OCI-LY3 (cell line): ENCODE data around the gene INPP5A.

Source experiments
- H2AFZ ChIP-seq: fragments of 200-600, 300-600 bp; shearing (Covaris generic); 2 replicates; pipeline ENCODE4 v1.6.0; 2014; ENCODE audit warnings: antibody characterized with exemption, low read depth, low read length
- H3K27ac ChIP-seq: fragments of 200-600, 300-600 bp; sonication (generic); 2 replicates; pipeline ENCODE4 v1.5.1; 2014; ENCODE audit warnings: mild to moderate bottlenecking, low read length, moderate library complexity, mixed read lengths
- H3K27me3 ChIP-seq: fragments of 200-600, 300-600 bp; sonication (generic); 2 replicates; pipeline ENCODE4 v1.6.1; 2014; ENCODE audit warnings: low read depth, low read length, mixed read lengths
- H3K36me3 ChIP-seq: fragments of 200-600, 300-600 bp; sonication (generic); replicated peaks from 2 replicates; pipeline ENCODE3; 2014; ENCODE audit warnings: low read depth, low read length, mixed read lengths
- H3K4me1 ChIP-seq: fragments of 300-600, 200-600 bp; sonication (generic); 2 replicates; pipeline ENCODE4 v1.6.1; 2014; ENCODE audit warnings: low read length, mixed read lengths
- H3K4me2 ChIP-seq: fragments of 200-600, 300-600 bp; sonication (generic); 2 replicates; pipeline ENCODE4 v1.6.1; 2014; ENCODE audit warnings: low read length, mixed read lengths
- H3K4me3 ChIP-seq: fragments of 300-600, 200-600 bp; sonication (generic); 2 replicates; pipeline ENCODE4 v1.5.1; 2014; ENCODE audit warnings: antibody characterized with exemption, mild to moderate bottlenecking, low read length, moderate library complexity
- H3K79me2 ChIP-seq: fragments of 300-600, 200-600 bp; shearing (Covaris generic); 2 replicates; pipeline ENCODE4 v1.6.1; 2014; ENCODE audit warnings: mild to moderate bottlenecking, low read length, mixed read lengths
- H3K9ac ChIP-seq: fragments of 300-600, 200-600 bp; shearing (Covaris generic); 2 replicates; pipeline ENCODE4 v1.6.0; 2014; ENCODE audit warnings: mild to moderate bottlenecking, low read length, moderate library complexity
- H3K9me3 ChIP-seq: fragments of 200-600, 300-600 bp; shearing (Covaris generic); 2 replicates; pipeline ENCODE4 v1.6.1; 2014; ENCODE audit warnings: low read length, mixed read lengths; ENCODE audit not compliant: insufficient read depth
- H4K20me1 ChIP-seq: fragments of 200-600, 300-600 bp; sonication (generic); 2 replicates; pipeline ENCODE4 v1.6.1; 2016; ENCODE audit warnings: low read length, mixed read lengths; ENCODE audit not compliant: insufficient read depth
- EZH2phosphoT487 ChIP-seq: fragments of 200-600 bp; shearing (Covaris generic); IDR thresholded peaks from 2 replicates; pipeline ENCODE4 v1.6.1; 2018; ENCODE audit warnings: antibody characterized with exemption, mixed run types, low read depth
- TF ChIP-seq, protein P1 (sequence below): fragments of 200-600, 300-600 bp; sonication (generic); IDR thresholded peaks from 2 replicates; pipeline ENCODE4 v1.5.1; 2014; ENCODE audit warnings: antibody characterized with exemption, low read length, low read depth

INPP5A gene

DNA sequence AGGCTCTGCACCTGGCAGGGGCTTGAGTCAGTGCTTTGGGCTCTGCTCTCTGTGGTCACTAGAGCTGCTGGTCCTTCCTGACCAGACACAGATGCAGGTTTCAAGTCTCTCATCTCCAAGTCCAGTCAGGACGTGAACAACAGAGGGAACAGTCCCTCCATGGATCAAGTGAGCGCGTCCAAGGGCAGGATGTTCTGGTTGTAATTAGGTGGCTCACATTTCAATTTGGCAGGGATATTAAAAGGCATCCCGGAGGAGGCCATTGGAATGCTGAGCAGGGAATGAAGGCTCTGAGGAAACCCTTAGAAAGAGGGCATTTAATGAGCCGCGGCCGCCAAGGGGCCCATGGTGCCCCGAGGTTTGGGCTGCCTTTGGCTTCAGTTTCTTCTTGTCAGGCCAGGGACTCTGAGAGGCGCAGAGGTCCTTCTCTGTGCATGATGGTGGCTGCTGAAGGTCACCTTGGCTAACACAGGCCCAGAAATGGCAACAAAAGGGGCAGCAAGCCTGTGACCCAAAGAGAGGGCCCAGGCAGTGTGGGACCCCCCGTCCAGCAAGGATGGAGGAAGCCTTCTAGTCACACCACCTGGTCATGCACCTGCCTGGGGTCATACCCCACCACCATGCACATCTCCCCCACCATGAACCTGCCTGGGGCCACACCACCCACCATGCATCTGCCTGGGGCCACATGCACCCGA, 30.7 kb upstream of the INPP5A start:
- H3K36me3 ChIP-seq, result no peaks in the 10 kb centered on the region
- no peaks in the 10 kb centered on the region for H3K79me2 ChIP-seq
- no peak overlapping the region for H3K27ac ChIP-seq
- no peak overlapping the region for H3K4me2 ChIP-seq
- H3K27me3 ChIP-seq, result no peaks in the 10 kb centered on the region
- H3K4me3 ChIP-seq, result no peak overlapping the region
- H3K4me1 ChIP-seq, result no peaks in the 10 kb centered on the region
- H3K9me3 ChIP-seq, result no peaks in the 10 kb centered on the region
- no peak overlapping the region for H2AFZ ChIP-seq
- H4K20me1 ChIP-seq, result no peaks in the 10 kb centered on the region
- TF ChIP-seq EZH2phosphoT487, result no peak
- TF ChIP-seq, protein P1, sequence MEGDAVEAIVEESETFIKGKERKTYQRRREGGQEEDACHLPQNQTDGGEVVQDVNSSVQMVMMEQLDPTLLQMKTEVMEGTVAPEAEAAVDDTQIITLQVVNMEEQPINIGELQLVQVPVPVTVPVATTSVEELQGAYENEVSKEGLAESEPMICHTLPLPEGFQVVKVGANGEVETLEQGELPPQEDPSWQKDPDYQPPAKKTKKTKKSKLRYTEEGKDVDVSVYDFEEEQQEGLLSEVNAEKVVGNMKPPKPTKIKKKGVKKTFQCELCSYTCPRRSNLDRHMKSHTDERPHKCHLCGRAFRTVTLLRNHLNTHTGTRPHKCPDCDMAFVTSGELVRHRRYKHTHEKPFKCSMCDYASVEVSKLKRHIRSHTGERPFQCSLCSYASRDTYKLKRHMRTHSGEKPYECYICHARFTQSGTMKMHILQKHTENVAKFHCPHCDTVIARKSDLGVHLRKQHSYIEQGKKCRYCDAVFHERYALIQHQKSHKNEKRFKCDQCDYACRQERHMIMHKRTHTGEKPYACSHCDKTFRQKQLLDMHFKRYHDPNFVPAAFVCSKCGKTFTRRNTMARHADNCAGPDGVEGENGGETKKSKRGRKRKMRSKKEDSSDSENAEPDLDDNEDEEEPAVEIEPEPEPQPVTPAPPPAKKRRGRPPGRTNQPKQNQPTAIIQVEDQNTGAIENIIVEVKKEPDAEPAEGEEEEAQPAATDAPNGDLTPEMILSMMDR, result no peak
- H3K9ac ChIP-seq, result no peak overlapping the region

DNA sequence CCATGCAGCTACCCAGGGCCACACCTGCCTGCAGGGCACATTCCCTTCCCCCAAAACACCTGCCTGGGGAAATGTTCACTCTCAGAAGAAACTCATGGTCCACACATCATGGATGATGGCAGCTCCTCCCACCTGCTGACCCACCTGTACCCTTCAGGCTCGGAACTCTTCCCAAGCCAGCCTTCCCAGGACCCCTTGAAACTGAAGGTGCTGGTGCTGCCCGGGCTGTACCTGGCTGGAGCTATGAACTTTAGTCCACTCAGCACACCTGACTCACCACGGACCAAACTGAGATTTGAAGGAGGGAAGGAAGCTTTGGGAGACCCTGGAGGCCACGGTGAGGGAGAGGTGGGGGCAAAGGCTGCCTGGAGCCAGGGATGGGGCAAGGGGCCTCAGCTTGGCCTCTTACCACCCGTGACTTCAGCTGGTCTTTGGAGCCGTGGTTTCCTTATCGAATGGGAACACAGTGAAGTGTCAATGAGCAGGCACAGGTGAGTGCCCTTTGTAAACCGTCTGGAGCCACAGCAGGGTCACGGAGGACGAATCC, 30.1 kb upstream of the INPP5A start:
- Histone ChIP-seq H3K79me2 (no peaks in the 10 kb centered on the region), H4K20me1 (no peaks in the 10 kb centered on the region), H3K4me3 (no peak overlapping the region), H3K27ac (no peak overlapping the region), H3K36me3 (no peaks in the 10 kb centered on the region), H2AFZ (no peak overlapping the region), H3K4me2 (no peak overlapping the region), H3K27me3 (no peaks in the 10 kb centered on the region), H3K9ac (no peak overlapping the region), H3K4me1 (no peaks in the 10 kb centered on the region), H3K9me3 (no peaks in the 10 kb centered on the region)
- TF ChIP-seq, protein P1, result no peak
- TF ChIP-seq EZH2phosphoT487, result no peak

DNA sequence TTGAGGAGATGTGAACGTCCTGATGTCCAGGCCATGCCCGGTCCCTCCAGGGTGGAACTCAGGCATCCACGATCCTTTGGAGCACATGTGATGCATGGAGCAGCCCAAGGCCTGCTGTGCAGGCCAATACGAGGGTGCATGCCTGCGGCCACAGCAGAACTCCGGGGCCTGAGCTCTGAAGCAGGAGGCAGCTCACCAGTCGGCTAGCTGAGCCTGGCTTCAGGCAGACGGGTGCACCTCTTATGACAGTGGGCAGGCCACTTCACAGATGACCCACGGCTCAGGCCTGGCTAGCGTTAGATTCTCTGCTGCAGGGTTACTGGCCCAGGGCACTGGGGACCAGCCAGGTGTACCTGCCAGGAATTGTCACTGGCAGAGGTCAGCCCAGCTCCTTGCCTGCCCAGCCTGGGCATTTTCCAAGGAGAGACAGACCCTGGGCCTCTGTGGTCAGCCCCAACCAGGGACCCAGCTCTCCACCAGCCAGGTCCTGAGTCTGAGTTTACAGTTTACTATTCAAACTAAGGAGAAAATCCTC, 29.6 kb upstream of the INPP5A start:
- H3K9me3 ChIP-seq, result no peaks in the 10 kb centered on the region
- H3K9ac ChIP-seq, result no peak overlapping the region
- H3K4me3 ChIP-seq, result no peak overlapping the region
- H3K27ac ChIP-seq, result no peak overlapping the region
- no peaks in the 10 kb centered on the region for H3K27me3 ChIP-seq
- no peak overlapping the region for H2AFZ ChIP-seq
- no peaks in the 10 kb centered on the region for H4K20me1 ChIP-seq
- no peak overlapping the region for H3K4me2 ChIP-seq
- no peaks in the 10 kb centered on the region for H3K4me1 ChIP-seq
- TF ChIP-seq, protein P1, result no peak
- TF ChIP-seq EZH2phosphoT487, result no peak
- H3K36me3 ChIP-seq, result no peaks in the 10 kb centered on the region
- no peaks in the 10 kb centered on the region for H3K79me2 ChIP-seq

DNA sequence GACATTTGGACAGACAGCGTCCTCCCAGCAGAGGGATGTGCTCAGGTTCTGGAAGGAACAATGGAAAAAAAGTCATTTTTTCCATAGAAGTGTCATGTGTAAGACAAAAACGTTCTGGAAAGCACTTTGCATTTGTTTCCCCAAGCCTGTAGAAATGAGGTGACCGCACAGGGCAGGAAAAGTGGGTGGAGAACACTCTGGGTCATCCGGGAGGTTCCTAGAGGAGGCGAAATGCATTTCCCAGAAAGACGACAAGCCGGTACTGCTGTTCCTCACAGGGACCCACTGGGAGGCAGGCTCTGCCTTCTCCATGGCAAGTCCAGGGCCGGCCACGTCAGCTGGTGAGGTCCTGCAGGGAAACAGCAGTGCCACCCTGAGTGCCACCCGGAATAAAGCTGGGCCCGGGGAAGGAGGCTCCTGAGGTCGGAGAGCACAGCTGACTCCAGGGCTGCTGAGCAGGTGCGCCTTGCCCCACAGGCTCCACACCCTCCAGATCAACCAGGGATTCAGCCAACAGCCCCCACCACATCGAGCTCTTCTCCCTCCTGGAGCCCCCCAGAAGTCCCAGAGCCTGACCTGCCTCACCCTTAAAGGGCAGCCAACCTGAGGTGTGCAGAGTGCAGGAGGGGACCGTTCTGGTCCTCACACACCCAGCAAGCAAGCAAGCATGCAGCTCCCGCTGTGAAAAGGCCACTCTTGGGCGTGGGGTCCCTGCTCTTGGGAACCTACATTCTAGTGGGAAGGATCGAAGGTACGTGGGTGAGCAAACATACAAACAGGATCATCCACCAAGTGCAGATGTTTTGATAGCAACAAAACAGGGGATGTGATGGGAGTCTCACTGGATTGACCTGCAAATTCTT, 28.8 kb upstream of the INPP5A start:
- TF ChIP-seq, protein P1, result no peak
- no peak for TF ChIP-seq EZH2phosphoT487
- no peak overlapping the region for H3K27ac ChIP-seq
- no peaks in the 10 kb centered on the region for H3K79me2 ChIP-seq
- no peak overlapping the region for H3K4me3 ChIP-seq
- H3K9me3 ChIP-seq, result no peaks in the 10 kb centered on the region
- H3K4me1 ChIP-seq, result no peaks in the 10 kb centered on the region
- no peak overlapping the region for H3K9ac ChIP-seq
- no peaks in the 10 kb centered on the region for H3K27me3 ChIP-seq
- H3K4me2 ChIP-seq, result no peak overlapping the region
- no peaks in the 10 kb centered on the region for H4K20me1 ChIP-seq
- no peak overlapping the region for H2AFZ ChIP-seq
- H3K36me3 ChIP-seq, result no peaks in the 10 kb centered on the region
